Dedifferentiated amniotic fluid mesenchymal stem cell (primary cell): ENCODE measurements around the gene P2RY14.
"Not testable (repeated sequence)": the region's sequence is repeated elsewhere in the genome, so short reads cannot be mapped to it uniquely, and the experiment has no call there.

Experiments
- DNase-seq: peaks from one replicate; pipeline ENCODE4 v3.0.0-alpha.2; 2016; ENCODE audit errors: extremely low spot score

P2RY14 gene

DNA sequence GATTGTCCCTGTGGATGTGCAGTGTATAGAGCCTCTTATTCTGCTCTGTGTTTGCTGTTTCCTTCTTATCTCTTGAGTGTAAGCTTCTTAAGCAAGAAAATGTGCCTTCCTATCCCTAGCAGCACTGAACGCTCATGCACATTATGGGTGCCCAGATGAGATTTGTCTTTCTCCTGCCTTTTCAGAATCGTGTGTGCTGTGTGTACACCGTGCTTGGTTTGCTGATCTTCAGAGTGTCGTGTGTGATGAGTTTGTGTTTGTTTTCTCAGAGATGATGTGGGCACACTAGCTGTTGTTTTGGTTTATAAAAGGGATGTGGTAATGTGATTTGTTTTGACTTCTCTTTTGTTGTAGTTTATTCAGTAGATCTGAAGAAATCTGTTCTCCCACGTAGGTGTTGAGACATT, 95.1 kb downstream of the P2RY14 start:
- no peak for DNase-seq

DNA sequence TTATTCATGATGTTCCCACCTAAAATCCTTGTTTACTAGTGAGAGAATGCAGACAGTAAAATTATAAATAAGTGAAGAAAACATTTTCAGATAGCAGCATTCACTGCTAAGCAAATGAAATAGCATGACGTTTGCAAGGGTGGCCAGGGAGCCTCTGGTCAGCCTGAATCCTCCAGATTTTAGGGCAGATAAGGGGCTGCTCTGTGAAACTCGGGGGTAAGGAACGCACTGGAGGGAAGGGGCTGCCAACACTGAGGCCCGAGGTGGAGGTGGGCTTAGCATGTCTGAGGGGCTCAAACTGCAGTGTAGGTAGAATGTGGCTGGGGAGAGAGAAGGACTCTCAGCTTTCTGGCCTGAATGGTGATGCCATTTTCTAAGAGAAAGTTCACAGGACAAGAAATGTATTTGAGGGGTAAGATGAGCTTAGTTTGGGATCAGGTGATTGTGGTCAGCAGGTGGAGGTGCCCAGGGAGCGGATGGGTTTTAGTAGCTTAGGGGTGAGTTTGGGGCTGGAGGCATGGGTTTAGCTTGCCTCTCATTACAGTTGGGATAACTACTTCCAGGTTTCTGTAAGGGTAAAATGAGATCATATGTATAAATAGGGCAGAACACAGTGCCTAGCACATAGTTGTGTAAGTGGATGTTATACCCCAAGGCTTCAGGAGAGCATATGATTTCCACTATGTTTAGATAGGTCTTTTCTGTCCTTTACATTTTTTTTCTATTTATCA, 95.8 kb downstream of the P2RY14 start:
- DNase-seq = no peak

DNA sequence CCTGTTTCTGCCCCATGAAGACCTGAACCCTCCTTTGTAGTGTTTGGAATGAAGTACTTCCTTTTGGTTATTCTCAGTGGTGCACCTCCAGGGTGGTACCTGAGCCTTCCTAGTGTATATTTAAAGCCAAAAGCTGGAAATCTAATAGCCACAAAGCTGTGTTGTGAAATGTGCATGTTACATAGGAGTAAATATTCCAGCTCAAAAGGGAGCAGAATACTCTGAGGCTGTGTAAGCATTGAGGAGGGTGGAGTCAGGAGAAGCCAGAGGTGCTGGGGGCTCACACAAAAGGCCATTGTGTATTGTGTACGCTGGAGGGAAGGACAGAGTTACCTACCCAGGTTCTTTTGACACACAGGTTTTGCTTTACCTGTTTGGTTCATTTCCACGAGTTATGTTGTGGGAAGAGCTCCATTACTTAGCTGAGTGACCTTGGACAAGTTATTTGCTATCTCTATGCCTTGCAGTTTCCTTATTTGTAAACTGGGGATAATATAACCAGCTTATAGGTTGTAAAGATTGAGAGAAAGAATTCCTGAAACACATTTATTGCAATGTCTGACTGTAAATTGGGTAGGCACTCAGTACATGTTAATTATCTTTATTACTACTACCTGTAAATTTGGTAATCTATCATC, 100.0 kb downstream of the P2RY14 start:
- DNase-seq = no peak

DNA sequence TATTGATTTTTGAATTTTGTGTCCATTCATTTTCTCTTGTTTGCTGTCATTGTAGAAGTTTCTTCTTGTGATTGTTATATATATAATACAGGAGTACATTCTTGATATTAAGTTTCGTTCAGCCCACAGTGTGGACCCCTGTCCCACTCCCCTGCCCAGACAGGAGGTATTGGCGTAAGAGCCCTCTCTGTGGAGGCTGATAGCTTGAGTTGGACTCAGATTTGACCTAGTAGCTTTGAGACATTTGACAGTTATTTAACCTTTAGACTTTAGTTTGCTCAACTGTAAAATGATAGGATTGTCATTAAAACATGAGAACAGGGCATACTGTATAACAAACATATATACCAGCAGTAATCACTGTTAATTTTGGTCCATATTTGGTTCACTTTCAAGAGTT, 102.4 kb downstream of the P2RY14 start:
- no peak for DNase-seq

DNA sequence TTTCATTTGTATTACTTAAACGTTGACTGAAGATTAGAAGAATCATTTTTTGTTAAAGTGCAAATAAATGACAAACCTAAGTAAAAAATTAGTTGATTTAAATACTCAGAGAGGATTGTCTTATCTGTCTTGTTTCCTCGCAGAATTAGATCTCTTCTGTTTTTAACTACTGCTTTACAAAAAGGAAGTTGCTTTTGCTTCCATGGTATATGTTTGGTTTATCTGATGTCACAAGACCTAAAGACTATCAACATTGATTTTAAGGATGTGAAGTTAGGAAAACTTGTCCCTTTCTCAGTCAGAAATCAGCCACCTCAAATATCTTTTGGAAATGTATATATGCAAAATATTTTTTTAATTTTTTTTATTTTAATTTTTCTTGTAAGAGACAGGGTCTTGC, 104.0 kb downstream of the P2RY14 start:
- DNase-seq = no peak

DNA sequence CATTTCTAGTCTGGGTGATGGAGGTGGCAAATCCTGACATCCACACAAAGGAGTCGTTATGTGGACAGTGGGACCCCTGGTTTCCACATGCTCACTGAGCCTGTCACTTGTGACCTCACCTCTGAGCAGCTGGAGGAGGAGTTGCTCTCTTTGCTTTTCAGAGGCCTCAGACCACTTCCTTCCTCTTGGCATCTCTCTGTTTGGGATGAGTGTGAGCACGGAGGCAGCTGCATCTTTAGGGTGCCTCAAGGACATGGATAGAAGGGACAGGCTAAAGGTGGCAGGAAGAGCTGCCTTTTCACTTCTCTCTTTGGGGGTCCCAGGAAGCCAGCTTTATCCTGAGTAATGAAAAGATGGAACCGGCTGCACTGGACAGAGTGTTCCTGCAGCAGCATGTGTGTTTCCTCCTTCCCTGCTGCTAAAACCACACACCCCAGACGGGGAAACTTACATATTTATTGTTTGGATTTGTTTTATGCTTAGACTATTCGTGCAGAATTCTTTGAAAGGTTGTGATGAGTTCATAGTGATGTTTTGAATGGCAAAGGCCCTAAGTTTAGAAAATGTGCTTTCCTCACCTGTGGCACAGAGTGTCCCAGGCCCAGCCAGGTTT, 107.1 kb downstream of the P2RY14 start:
- no peak for DNase-seq

DNA sequence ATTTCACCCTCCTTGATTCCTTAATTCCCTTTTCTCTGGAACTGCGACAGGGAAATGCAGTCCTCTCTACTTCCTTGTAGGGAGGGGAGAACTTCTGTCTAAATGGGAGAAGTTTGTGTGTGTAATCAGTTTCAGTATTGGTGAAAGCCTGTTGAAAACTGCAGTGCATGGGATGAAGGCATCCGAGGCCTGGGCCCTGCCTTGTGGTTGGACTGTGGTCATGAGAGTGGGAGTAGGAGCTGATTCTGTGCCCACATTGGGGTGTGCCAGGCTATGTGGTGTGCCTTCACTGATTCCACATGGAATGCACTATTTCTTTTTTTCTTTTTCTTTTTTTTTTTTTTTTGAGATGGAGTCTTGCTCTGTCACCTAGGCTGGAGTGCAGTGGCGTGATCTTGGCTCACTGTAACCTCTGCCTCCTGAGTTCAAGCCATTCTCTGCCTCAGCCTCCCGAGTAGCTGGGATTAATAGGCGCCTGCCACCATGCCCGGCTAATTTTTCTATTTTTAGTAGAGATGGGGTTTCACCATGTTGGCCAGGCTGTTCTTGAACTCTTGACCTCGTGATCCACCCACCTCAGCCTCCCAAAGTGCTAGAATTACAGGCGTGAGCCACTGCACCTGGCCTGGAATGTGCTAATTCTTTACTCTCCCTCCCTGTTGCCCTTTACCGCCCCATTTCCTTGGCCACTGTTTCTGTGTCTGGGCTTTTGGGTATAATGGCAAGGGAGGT, 108.2 kb downstream of the P2RY14 start:
- not testable (repeated sequence) for DNase-seq

DNA sequence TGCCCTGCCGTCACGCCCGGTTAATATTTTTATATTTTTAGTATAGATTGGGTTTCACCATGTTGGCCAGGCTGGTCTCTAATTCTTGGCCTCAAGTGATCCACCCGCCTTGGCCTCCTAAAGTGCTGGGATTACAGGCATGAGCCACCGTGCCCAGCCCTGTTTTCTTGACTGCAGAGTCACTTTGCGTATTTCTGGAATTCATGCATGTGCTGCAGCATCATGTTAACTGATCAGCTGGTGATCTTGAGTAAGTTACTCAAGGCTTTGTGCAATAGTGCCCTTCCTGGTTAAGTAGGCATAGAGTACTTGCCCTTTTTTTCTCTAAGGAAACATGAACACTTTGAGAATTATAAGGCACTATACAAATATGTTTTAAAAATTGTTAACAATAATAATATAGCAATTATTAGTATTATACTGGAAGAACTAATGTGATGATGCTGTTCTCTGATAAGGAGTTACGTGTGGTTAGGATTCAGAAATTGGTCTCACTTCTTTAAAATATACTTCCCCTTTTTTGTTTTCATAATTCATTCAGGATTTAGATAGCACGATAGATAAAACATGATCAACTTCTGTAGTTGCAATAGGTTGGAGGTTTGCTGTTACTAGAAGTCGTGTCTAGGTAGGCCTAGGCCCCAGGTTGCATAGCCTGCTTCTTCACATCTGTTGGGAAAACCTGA, 108.9 kb downstream of the P2RY14 start:
- DNase-seq = no peak

DNA sequence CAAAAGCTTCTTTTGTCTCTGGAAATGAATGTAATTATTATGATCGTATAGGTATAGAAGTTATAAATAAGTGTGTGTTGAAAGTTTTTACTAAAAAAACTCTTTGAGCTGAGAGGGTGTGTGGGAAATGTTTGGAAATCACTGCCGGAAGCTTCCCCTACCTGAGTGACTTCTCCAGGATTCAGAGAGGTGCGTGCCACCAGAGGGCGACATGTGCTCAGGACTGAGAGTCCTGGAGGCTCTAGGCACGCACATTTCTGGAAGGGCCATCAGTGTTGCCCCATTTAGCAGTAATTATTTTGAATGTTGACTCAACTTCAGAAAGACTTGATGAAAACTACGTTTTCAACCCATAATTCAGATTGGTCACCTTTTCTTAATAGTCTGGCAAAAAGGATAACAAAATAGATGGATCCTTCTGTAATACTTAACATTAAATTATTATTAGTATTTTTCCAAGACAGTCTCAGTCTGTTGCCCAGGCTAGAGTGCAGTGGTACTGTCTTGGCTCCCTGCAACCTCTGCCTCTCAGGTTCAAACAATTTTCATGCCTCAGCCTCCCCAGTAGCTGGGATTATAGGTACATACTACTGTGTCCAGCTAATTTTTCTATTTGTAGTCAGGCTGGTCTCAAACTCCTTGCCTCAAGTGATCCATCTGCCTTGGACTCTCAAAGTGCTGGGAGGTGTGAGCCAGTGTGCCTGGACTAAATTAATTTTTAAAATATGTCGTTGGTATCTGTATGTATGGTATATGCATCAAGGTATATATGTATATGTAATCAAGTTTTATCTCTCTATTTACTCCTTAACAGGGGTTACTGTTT, 109.9 kb downstream of the P2RY14 start:
- DNase-seq = peak; percentile 72

DNA sequence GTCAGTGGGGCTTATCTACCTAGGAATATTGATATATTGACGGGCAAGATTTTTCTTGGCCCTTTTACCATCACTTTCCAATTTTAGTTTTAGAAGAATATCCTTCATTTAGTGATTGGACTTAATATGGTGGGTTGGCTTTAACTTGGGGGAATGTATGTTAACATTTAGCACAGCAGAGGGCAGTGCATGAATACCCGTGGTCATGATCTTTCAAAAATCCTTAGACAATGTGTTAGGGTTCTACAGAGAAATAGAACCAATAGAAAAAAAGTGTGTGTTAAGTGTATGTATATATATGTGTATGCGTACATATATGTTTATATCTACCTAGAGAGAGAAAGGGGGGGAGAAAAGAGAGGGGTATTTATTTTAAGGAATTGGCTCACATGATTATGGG, 112.2 kb downstream of the P2RY14 start:
- no peak for DNase-seq

DNA sequence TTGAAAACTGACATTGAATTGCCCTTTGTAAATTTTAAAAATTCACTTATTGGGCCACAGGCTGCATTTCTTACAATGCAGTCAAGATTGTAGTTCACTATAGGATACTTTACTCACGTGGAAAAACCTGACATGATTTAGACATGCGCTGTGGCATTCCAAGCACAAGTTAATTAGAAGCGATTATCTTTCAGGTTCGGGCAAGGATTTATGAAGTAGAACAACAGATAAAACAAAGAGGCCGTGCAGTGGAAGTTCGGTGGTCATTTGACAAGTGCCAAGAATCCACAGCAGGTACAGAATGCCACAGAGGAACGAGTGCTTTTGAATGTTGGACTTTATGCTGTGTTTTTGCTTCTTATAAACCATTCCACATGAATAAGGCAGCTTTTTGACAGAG, 113.1 kb downstream of the P2RY14 start:
- DNase-seq = no peak
